H9 (cell line): ENCODE data around the gene OVOL3. TPM values are rescaled to one million over a fixed set of nuclear protein-coding genes. Genes with fewer than 3 reads are reported as not detected.

Source experiments
- DNase-seq: peaks from one replicate; pipeline ENCODE4 v3.0.0-alpha.2; 2017
- H2AFZ ChIP-seq: one replicate; pipeline ENCODE4 v1.6.1; 2013; ENCODE audit warnings: mild to moderate bottlenecking, low read length, control low read depth, moderate library complexity
- H2AK5ac ChIP-seq: 2 replicates; pipeline ENCODE4 v1.6.1; 2013; ENCODE audit warnings: low read length, control low read depth, mixed read lengths; ENCODE audit not compliant: insufficient read length
- H2BK120ac ChIP-seq: one replicate; pipeline ENCODE4 v1.6.1; 2013; ENCODE audit warnings: low read depth, mild to moderate bottlenecking, low read length, control low read depth, inconsistent platforms; ENCODE audit not compliant: poor library complexity, severe bottlenecking
- H2BK12ac ChIP-seq: 2 replicates; pipeline ENCODE4 v1.6.1; 2013; ENCODE audit warnings: low read length, control low read depth, mixed read lengths, low read depth; ENCODE audit not compliant: insufficient read length
- H2BK15ac ChIP-seq: 2 replicates; pipeline ENCODE4 v1.6.1; 2013; ENCODE audit warnings: low read depth, low read length, control low read depth
- H2BK20ac ChIP-seq: one replicate; pipeline ENCODE4 v1.6.1; 2013; ENCODE audit warnings: low read depth, mild to moderate bottlenecking, low read length, control low read depth, inconsistent platforms; ENCODE audit not compliant: poor library complexity, severe bottlenecking
- H2BK5ac ChIP-seq: 2 replicates; pipeline ENCODE4 v1.6.1; 2013; ENCODE audit warnings: low read length, control low read depth, mixed read lengths; ENCODE audit not compliant: insufficient read length
- H3K14ac ChIP-seq: 2 replicates; pipeline ENCODE4 v1.6.1; 2013; ENCODE audit warnings: low read length, control low read depth; ENCODE audit not compliant: insufficient read depth
- H3K18ac ChIP-seq: 2 replicates; pipeline ENCODE4 v1.6.1; 2013; ENCODE audit warnings: low read depth, mild to moderate bottlenecking, mixed read lengths, low read length, control low read depth; ENCODE audit not compliant: insufficient read length
- H3K23ac ChIP-seq: 2 replicates; pipeline ENCODE4 v1.6.1; 2013; ENCODE audit warnings: low read length, control low read depth, mixed read lengths, low read depth; ENCODE audit not compliant: insufficient read length
- H3K23me2 ChIP-seq: 2 replicates; pipeline ENCODE4 v1.6.1; 2013; ENCODE audit warnings: low read depth, mild to moderate bottlenecking, mixed read lengths, low read length, control low read depth; ENCODE audit not compliant: insufficient read length, poor library complexity, severe bottlenecking
- H3K27ac ChIP-seq: 2 replicates; pipeline ENCODE4 v1.5.1; 2013; ENCODE audit warnings: low read length, control low read depth, mixed read lengths, low read depth; ENCODE audit not compliant: insufficient read length
- H3K27me3 ChIP-seq: 2 replicates; pipeline ENCODE4 v1.6.1; 2013; ENCODE audit warnings: low read length, control low read depth, inconsistent platforms; ENCODE audit not compliant: insufficient read depth
- H3K4ac ChIP-seq: 2 replicates; pipeline ENCODE4 v1.6.1; 2013; ENCODE audit warnings: low read depth, mild to moderate bottlenecking, control low read depth, inconsistent platforms, low read length, moderate library complexity
- H3K4me1 ChIP-seq: 2 replicates; pipeline ENCODE4 v1.6.1; 2013; ENCODE audit warnings: low read length, control low read depth, inconsistent platforms; ENCODE audit not compliant: insufficient read depth
- H3K4me2 ChIP-seq: 2 replicates; pipeline ENCODE4 v1.6.1; 2013; ENCODE audit warnings: low read length, control low read depth, mixed read lengths; ENCODE audit not compliant: insufficient read length, insufficient read depth
- H3K56ac ChIP-seq: 2 replicates; pipeline ENCODE4 v1.6.1; 2013; ENCODE audit warnings: low read depth, mild to moderate bottlenecking, mixed read lengths, low read length, control low read depth; ENCODE audit not compliant: insufficient read length
- H3K79me1 ChIP-seq: 2 replicates; pipeline ENCODE4 v1.6.1; 2013; ENCODE audit warnings: low read depth, mild to moderate bottlenecking, moderate library complexity, low read length, control low read depth, inconsistent platforms; ENCODE audit not compliant: insufficient read depth, poor library complexity, severe bottlenecking
- H3K79me2 ChIP-seq: 2 replicates; pipeline ENCODE4 v1.6.1; 2013; ENCODE audit warnings: low read length, control low read depth, inconsistent platforms; ENCODE audit not compliant: insufficient read depth
- H3K9ac ChIP-seq: 2 replicates; pipeline ENCODE4 v1.6.1; 2013; ENCODE audit warnings: low read length, control low read depth, mixed read lengths; ENCODE audit not compliant: insufficient read length; ENCODE audit errors: extremely low read depth
- H3K9me3 ChIP-seq: one replicate; pipeline ENCODE4 v1.6.1; 2013; ENCODE audit warnings: low read depth, low read length, inconsistent platforms; ENCODE audit not compliant: control insufficient read depth
- H3T11ph ChIP-seq: one replicate; pipeline ENCODE4 v1.6.1; 2013; ENCODE audit warnings: mild to moderate bottlenecking, low read length, control low read depth, inconsistent platforms
- H4K20me1 ChIP-seq: one replicate; pipeline ENCODE4 v1.6.1; 2013; ENCODE audit not compliant: control insufficient read depth, insufficient read length, insufficient read depth
- H4K5ac ChIP-seq: 2 replicates; pipeline ENCODE4 v1.6.1; 2013; ENCODE audit warnings: low read depth, mild to moderate bottlenecking, mixed read lengths, low read length, control low read depth; ENCODE audit not compliant: insufficient read length
- H4K8ac ChIP-seq: replicated peaks from 2 replicates; pipeline ENCODE4 v1.6.1; 2013; ENCODE audit warnings: low read length, control low read depth, mixed read lengths, low read depth; ENCODE audit not compliant: insufficient read length
- H4K91ac ChIP-seq: 2 replicates; pipeline ENCODE4 v1.6.1; 2013; ENCODE audit warnings: low read depth, mild to moderate bottlenecking, moderate library complexity, mixed read lengths, low read length, control low read depth; ENCODE audit not compliant: insufficient read length
- H3K27ac Mint-ChIP-seq, 3 experiments: 2 replicates in 2 of 3; 3 replicates in 1 of 3; pipeline ENCODE4 v1.8.0; 2020 to 2021; ENCODE audit warnings: mixed read lengths in 3 of 3, mild to moderate bottlenecking in 1 of 3, moderate library complexity in 1 of 3
- H3K27me3 Mint-ChIP-seq: 2 replicates; pipeline ENCODE4 v1.8.0; 2021; ENCODE audit warnings: low read depth, mild to moderate bottlenecking, moderate library complexity, mixed read lengths
- H3K36me3 Mint-ChIP-seq, 3 experiments: 2 replicates in 2 of 3; 3 replicates in 1 of 3; pipeline ENCODE4 v1.8.0; 2020 to 2021; ENCODE audit warnings: low read depth in 3 of 3, mixed read lengths in 3 of 3; ENCODE audit not compliant: insufficient read depth in 1 of 3
- H3K4me1 Mint-ChIP-seq, 2 experiments: 2 replicates each; pipeline ENCODE4 v1.8.0; 2020; ENCODE audit warnings: mixed read lengths in 2 of 2
- H3K4me3 Mint-ChIP-seq, 2 experiments: 2 replicates in 1 of 2; 3 replicates in 1 of 2; pipeline ENCODE4 v1.8.0; 2020 to 2021; ENCODE audit warnings: mild to moderate bottlenecking in 2 of 2, mixed read lengths in 2 of 2, moderate library complexity in 1 of 2
- H3K9me3 Mint-ChIP-seq, 2 experiments: 2 replicates in 1 of 2; 3 replicates in 1 of 2; pipeline ENCODE4 v1.8.0; 2020; ENCODE audit warnings: mild to moderate bottlenecking in 2 of 2, mixed read lengths in 2 of 2, moderate library complexity in 1 of 2
- CTCF ChIP-seq: fragments of 200-600 bp; sonication (generic); conservative IDR thresholded peaks from 3 replicates; pipeline ENCODE4 v1.8.0; 2021; ENCODE audit warnings: antibody characterized with exemption, mild to moderate bottlenecking
- WGBS: extraction: QIAGEN DNeasy Blood & Tissue Kit; methylation state at CpG from one replicate; pipeline ENCODE4 v1.1.7; 2013; ENCODE audit warnings: missing lambda C conversion rate, low lambda C conversion rate, mixed read lengths; ENCODE audit not compliant: insufficient read length; ENCODE audit errors: extremely low coverage; 5-methylcytosine and 5-hydroxymethylcytosine counted together
- total RNA-seq: library from RNA; stranded (reverse); gene quantifications from 2 replicates; pipeline ENCODE4 v1.2.1, GENCODE V29; 2021

OVOL3 gene
- total RNA-seq, 1 experiment from 2014 or later: not detected

- Histone ChIP-seq H3K18ac (no peak overlapping the region), H2BK120ac (no peak overlapping the region), H2AK5ac (no peak overlapping the region), H3K4me2 (no peak overlapping the region), H3K4me1 (no peaks in the 10 kb centered on the region), H3K4ac (no peak overlapping the region), H3K9ac (no peak overlapping the region), H2BK12ac (no peak overlapping the region), H2BK5ac (no peak overlapping the region), H4K91ac (no peak overlapping the region), H4K5ac (no peak overlapping the region), H3K23me2 (no peaks in the 10 kb centered on the region), H3K27me3 (no peaks in the 10 kb centered on the region), H2BK20ac (no peak overlapping the region), H4K20me1 (no peaks in the 10 kb centered on the region), H3K23ac (no peak overlapping the region), H3K56ac (no peak overlapping the region), H2BK15ac (no peak overlapping the region), H3K79me1 (no peaks in the 10 kb centered on the region), H2AFZ (no peak overlapping the region), H3K27ac (no peak overlapping the region), H4K8ac (no peak overlapping the region), H3K14ac (no peak overlapping the region), H3K9me3 (no peaks in the 10 kb centered on the region), H3T11ph (no peak overlapping the region), H3K79me2 (no peaks in the 10 kb centered on the region)
- no peak for TF ChIP-seq CTCF
- DNase-seq: no peak
- Mint-ChIP-seq H3K4me1 (no peaks in the 10 kb centered on the region), H3K4me3 (no peak overlapping the region), H3K9me3 (peaks cover 0 to 3% of the 10 kb centered on the region in 2 experiments; a peak in 2 of 5 replicates), H3K36me3 (peaks cover 58 to 87% (median 65%) of the 10 kb centered on the region in 3 experiments), H3K27me3 (no peaks in the 10 kb centered on the region), H3K27ac (no peak overlapping the region)
- no CpG with 5 or more reads among the region's 8 CpGs for WGBS
Observed at GRCh38 chr19:36064826-36065225, 46.1 kb upstream of the OVOL3 start.
